Thoracic aorta (tissue), 2 donors: Measurements from ENCODE around the gene PKDREJ. TPM values are rescaled to one million over a fixed set of nuclear protein-coding genes. Genes with fewer than 3 reads are reported as not detected.

Experiments used
- ATAC-seq: fragments of 150-250 bp; one replicate; pipeline ENCODE4 v1.8.0; 2017; ENCODE audit warnings: low read depth; ENCODE audit not compliant: insufficient number of reproducible peaks, low FRiP score
- DNase-seq: peaks from one replicate; pipeline ENCODE4 v3.0.0-alpha.2; 2020; ENCODE audit warnings: low spot score
- H3K27ac ChIP-seq, 2 donors: fragments of 200-600 bp; sonication (generic); 1 replicate in 1 of 2; 2 replicates in 1 of 2; pipeline ENCODE4 v1.5.1; 2016; ENCODE audit warnings: mild to moderate bottlenecking in 2 of 2, moderate library complexity in 2 of 2
- H3K27me3 ChIP-seq: fragments of 200-600 bp; sonication (generic); replicated peaks from 2 replicates; pipeline ENCODE4 v1.6.0; 2016; ENCODE audit warnings: mild to moderate bottlenecking; ENCODE audit not compliant: insufficient read depth
- H3K36me3 ChIP-seq: fragments of 200-600 bp; sonication (generic); one replicate; pipeline ENCODE4 v1.5.1; 2016
- H3K4me1 ChIP-seq, 2 donors: fragments of 200-600 bp; sonication (generic); 1 replicate in 1 of 2; 2 replicates in 1 of 2; pipeline versions ENCODE4 v1.5.1 to v1.6.0; 2016; ENCODE audit warnings: low read depth in 2 of 2, mild to moderate bottlenecking in 1 of 2; ENCODE audit not compliant: control insufficient read depth in 1 of 2
- H3K4me3 ChIP-seq: fragments of 200-600 bp; sonication (generic); 2 replicates; pipeline ENCODE4 v1.5.1; 2016; ENCODE audit warnings: mild to moderate bottlenecking
- H3K9me3 ChIP-seq: fragments of 200-600 bp; sonication (generic); 2 replicates; pipeline ENCODE4 v1.5.1; 2016
- total RNA-seq, 2 donors: library from RNA; depleted of rRNA; stranded (reverse); fragments of >200 nt; gene quantifications; one replicate each; pipeline versions ENCODE4 v1.1.0 to v1.2.3, GENCODE V29; 2016
- TF ChIP-seq, protein P1 (sequence below): fragments of 200-600 bp; sonication (generic); IDR thresholded peaks from one replicate; pipeline ENCODE4 v1.5.1; 2019; ENCODE audit warnings: antibody characterized with exemption

Gene PKDREJ
- total RNA-seq, 2 donors from 2014 or later = under 0.01 TPM; not detected in 1

GRCh38 chr22:46280999-46281623 is 18.0 kb upstream of the PKDREJ start:
- Histone ChIP-seq H3K27ac (no peak overlapping the region), H3K4me1 (no peaks in the 10 kb centered on the region), H3K36me3 (peaks cover 79% of the 10 kb centered on the region), H3K27me3 (no peaks in the 10 kb centered on the region), H3K9me3 (no peaks in the 10 kb centered on the region), H3K4me3 (no peak overlapping the region)
- DNase-seq (no peak), ATAC-seq (no peak)
- TF ChIP-seq, protein P1, sequence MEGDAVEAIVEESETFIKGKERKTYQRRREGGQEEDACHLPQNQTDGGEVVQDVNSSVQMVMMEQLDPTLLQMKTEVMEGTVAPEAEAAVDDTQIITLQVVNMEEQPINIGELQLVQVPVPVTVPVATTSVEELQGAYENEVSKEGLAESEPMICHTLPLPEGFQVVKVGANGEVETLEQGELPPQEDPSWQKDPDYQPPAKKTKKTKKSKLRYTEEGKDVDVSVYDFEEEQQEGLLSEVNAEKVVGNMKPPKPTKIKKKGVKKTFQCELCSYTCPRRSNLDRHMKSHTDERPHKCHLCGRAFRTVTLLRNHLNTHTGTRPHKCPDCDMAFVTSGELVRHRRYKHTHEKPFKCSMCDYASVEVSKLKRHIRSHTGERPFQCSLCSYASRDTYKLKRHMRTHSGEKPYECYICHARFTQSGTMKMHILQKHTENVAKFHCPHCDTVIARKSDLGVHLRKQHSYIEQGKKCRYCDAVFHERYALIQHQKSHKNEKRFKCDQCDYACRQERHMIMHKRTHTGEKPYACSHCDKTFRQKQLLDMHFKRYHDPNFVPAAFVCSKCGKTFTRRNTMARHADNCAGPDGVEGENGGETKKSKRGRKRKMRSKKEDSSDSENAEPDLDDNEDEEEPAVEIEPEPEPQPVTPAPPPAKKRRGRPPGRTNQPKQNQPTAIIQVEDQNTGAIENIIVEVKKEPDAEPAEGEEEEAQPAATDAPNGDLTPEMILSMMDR = no peak

DNA sequence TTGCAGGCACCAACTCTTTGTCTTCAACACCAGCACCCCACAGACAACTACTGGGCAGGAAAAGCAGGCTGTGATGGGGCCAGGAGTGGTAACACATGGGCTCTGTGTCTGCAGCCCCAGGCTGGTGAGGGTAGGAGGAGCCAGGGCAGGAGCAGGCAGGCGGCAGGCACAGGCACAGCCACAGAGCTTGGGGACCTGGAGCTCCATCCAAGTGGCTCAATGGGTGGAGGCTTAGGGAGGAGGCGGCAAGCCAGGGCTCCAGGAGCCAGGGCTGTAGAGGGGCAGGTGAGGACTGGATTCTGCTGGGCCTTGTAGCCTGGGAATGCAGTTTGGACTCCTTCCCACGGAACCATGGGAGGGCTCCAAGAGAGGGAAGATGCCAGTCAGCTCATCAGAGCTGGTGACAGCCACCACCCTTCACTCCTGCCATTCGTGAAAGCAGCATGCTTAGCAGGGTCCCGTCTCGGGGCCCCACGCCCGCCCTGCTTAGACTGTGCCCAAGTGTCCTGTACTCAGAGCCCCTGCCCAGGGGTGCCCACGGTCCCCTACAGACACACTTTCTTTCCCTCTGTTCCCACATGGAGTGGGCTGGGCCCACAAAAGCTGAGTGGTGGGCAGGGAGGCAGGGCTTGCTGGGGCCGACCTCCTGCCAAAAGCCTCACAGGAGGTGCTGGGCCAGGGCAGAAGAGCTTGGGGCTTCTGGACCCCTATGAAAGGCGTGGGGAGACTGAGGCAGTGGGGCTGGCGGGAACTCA is 17.1 kb upstream of the PKDREJ start:
- TF ChIP-seq, protein P1 = no peak
- no peak overlapping the region for H3K27ac ChIP-seq
- no peak overlapping the region for H3K4me3 ChIP-seq
- H3K27me3 ChIP-seq = no peaks in the 10 kb centered on the region
- no peak for ATAC-seq
- no peaks in the 10 kb centered on the region for H3K4me1 ChIP-seq
- peaks cover 82% of the 10 kb centered on the region for H3K36me3 ChIP-seq
- DNase-seq = no peak
- H3K9me3 ChIP-seq = no peaks in the 10 kb centered on the region

DNA sequence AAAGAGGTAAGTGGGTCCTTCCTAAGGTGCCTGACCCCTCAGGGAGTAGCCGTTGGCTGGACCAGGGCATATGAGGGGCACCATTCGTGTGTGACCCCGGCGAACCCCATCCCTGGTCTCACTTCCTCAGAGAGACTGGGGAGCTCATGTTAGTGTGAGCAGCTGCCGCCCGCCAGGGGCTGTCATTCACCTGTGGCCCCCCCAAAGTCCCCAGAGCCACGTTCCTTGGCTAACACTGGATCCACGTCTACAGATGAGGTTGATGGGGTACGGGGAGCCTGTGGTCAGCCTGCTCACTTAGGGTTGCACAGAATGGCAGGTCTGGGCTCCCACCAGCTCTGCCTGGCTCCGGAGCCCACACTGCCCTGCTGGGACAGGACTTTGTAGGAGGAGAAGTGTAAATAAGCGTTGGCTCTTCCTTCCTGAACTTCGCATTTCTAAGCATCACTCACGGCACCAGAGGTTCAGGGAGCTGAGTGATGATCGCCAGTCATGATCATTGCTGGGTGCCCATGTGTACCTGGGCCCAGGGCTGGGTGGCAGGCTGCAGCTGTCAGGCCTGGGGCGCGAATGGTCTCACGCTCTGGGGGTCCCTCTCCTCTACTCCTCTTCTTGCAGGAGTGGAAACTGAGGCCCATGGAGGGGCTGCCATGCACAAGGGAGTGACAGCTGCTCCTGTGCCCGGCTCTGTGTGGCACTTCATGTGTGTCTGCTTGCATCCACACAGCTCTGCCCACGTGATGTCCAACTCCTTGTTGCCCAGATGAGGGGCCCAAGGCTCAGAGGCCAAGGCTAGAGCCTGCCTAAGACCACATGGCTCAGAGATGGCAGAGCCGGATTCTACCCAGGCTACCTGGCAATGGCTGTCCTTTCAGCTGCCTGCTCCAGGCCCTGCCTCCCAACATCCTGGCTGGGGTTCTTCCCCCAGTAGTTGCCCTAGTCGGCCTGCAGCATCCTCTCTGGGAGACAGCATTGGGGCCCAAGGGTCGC is 15.8 kb upstream of the PKDREJ start:
- H3K36me3 ChIP-seq = peaks cover 82% of the 10 kb centered on the region
- H3K4me3 ChIP-seq = no peak overlapping the region
- no peaks in the 10 kb centered on the region for H3K9me3 ChIP-seq
- DNase-seq (no peak), ATAC-seq (no peak)
- no peak overlapping the region for H3K27ac ChIP-seq
- H3K27me3 ChIP-seq = no peaks in the 10 kb centered on the region
- no peaks in the 10 kb centered on the region for H3K4me1 ChIP-seq
- TF ChIP-seq, protein P1 = no peak

- TF ChIP-seq, protein P1 = no peak
- Histone ChIP-seq H3K4me3 (no peak overlapping the region), H3K9me3 (no peaks in the 10 kb centered on the region), H3K36me3 (peaks cover 90% of the 10 kb centered on the region), H3K4me1 (no peaks in the 10 kb centered on the region), H3K27ac (no peak overlapping the region), H3K27me3 (no peaks in the 10 kb centered on the region)
- DNase-seq = no peak
- no peak for ATAC-seq
Observed at GRCh38 chr22:46276563-46276962, 13.4 kb upstream of the PKDREJ start.
